ENCODE results near the gene CLEC2L. TPM values are rescaled to one million over a fixed set of nuclear protein-coding genes. Genes with fewer than 3 reads are reported as not detected.

The CLEC2L gene
- total RNA-seq, 2 donors from 2014 or later = not detected

- DNase-seq (no peak), ATAC-seq (no peak)
- Histone ChIP-seq H3K27ac (no peak overlapping the region), H3K4me3 (no peak overlapping the region), H3K36me3 (replicated peaks in 1 of 2; ENCODE audit: insufficient read depth in 1 of 2, low read depth in 2 of 2) (peaks cover 16 to 26% of the 10 kb centered on the region in 2 donors), H3K9me3 (no peaks in the 10 kb centered on the region), H3K27me3 (no peaks in the 10 kb centered on the region), H3K4me1 (no peaks in the 10 kb centered on the region)
- TF ChIP-seq CTCF (IDR thresholded peaks at IDR 0.05) (no peak), POLR2A (IDR thresholded peaks at IDR 0.05) (no peak)
- WGBS, 2 donors = 76 to 80% methylated on average over 3 of the region's 3 CpGs
- intact Hi-C loops (cut with DNase I) = no loop called here
These were observed 68.2 kb downstream of the CLEC2L start for GRCh38 chr7:139591550-139592195.

GRCh38 chr7:139592801-139593461 lies 69.4 kb downstream of the CLEC2L start:
- 87 to 88% methylated on average over 4 of the region's 4 CpGs for WGBS, 2 donors
- Histone ChIP-seq H3K4me3 (no peak overlapping the region), H3K27ac (no peak overlapping the region), H3K36me3 (replicated peaks in 1 of 2; ENCODE audit: insufficient read depth in 1 of 2, low read depth in 2 of 2) (peaks cover 17 to 28% of the 10 kb centered on the region in 2 donors), H3K4me1 (no peaks in the 10 kb centered on the region), H3K27me3 (no peaks in the 10 kb centered on the region), H3K9me3 (no peaks in the 10 kb centered on the region)
- intact Hi-C loops (cut with DNase I) = no loop called here
- DNase-seq (no peak), ATAC-seq (no peak)
- no peak for TF ChIP-seq CTCF (IDR thresholded peaks at IDR 0.05)
- no peak for TF ChIP-seq POLR2A (IDR thresholded peaks at IDR 0.05)

- intact Hi-C loops (cut with DNase I) = no loop called here
- DNase-seq = no peak
These were observed 70.6 kb downstream of the CLEC2L start for GRCh38 chr7:139594090-139594489.

More at GRCh38 chr7:139594090-139594489, 70.6 kb downstream of the CLEC2L start:
- WGBS, 2 donors = 92 to 100% methylated on average over 2 of the region's 2 CpGs
- no peak overlapping the region for H3K4me3 ChIP-seq
- H3K9me3 ChIP-seq = no peaks in the 10 kb centered on the region
- no peak for ATAC-seq
- H3K27ac ChIP-seq = no peak overlapping the region
- H3K36me3 ChIP-seq (replicated peaks in 1 of 2; ENCODE audit: insufficient read depth in 1 of 2, low read depth in 2 of 2) = peaks cover 17 to 28% of the 10 kb centered on the region in 2 donors
- no peak for TF ChIP-seq POLR2A (IDR thresholded peaks at IDR 0.05)
- no peak for TF ChIP-seq CTCF (IDR thresholded peaks at IDR 0.05)
- H3K4me1 ChIP-seq = peaks cover 9% of the 10 kb centered on the region
- H3K27me3 ChIP-seq = no peaks in the 10 kb centered on the region

Other genes with a start within 250 kb of the CLEC2L start
- 10 to 100 TPM in 1 of 2 donors, 1 to 10 TPM in 1; 6.0 to 43.8 TPM for gene FMC1, start 182.3 kb upstream of the CLEC2L start, total RNA-seq
- 10 to 100 TPM; 50.1 to 64.6 TPM for gene LUC7L2, start 163.8 kb upstream of the CLEC2L start, total RNA-seq
- gene KLRG2, start 40.0 kb upstream of the CLEC2L start, total RNA-seq = under 1 TPM in 1 of 2 donors, not detected in 1; 0.26 TPM